Measurements from ENCODE around the gene CEMP1. TPM values are rescaled to one million over a fixed set of nuclear protein-coding genes. Genes with fewer than 3 reads are reported as not detected.

Gene CEMP1
- total RNA-seq, 1 experiment from 2014 or later, result not detected

DNA sequence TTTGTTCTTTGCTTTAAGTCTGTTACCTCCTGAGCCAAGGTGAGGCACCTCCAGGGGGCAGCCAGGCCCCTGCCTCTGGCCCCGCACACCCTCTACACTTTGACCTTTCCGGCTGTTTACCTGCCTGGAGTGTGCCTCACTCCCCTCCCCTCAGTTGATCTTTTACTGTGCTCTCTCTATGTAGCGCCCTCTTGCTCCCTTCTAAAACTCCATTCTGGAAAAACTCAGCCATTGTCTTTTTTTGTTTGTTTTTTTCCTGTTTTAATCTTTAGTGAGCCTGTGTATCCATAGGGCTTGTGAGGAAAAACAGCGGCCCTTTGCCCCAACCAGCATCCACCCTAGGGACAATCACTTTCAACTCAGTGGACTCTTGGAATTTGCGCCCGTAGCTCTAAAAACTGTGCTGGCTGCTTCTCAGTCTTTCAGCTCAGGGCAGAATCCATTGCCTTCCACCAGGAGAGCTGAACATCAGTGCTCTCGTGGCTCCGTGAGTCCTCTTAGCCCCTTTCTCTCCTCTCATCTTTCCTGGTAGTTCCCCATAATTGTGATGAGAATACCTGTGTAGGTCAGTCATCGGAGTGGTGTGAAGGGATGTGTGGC is 6.8 kb downstream of the CEMP1 start:
- Histone ChIP-seq H3K18ac (ENCODE audit: insufficient read length, low read depth, low read length) (no peak overlapping the region), H3T11ph (ENCODE audit: low read length) (no peak overlapping the region), H2BK120ac (ENCODE audit: low read depth, low read length, poor library complexity, severe bottlenecking) (no peak overlapping the region), H3K14ac (ENCODE audit: insufficient read depth, low read length) (no peak overlapping the region), H3K79me1 (ENCODE audit: insufficient read depth, low read depth, low read length, poor library complexity, severe bottlenecking) (peaks cover 2% of the 10 kb centered on the region), H3K79me2 (ENCODE audit: insufficient read depth, low read length) (no peaks in the 10 kb centered on the region), H2AK5ac (ENCODE audit: insufficient read length, low read length) (no peak overlapping the region), H3K27me3 (ENCODE audit: insufficient read depth, low read length) (no peaks in the 10 kb centered on the region), H2BK15ac (ENCODE audit: low read depth, low read length) (no peak overlapping the region), H2AFZ (ENCODE audit: low read length) (no peak overlapping the region), H3K9me3 (ENCODE audit: control insufficient read depth, low read depth, low read length) (no peaks in the 10 kb centered on the region), H3K56ac (ENCODE audit: insufficient read length, low read depth, low read length) (no peak overlapping the region), H2BK12ac (ENCODE audit: insufficient read length, low read depth, low read length) (no peak overlapping the region), H3K23me2 (ENCODE audit: insufficient read length, low read depth, low read length, poor library complexity, severe bottlenecking) (peaks cover 4% of the 10 kb centered on the region), H3K4me2 (ENCODE audit: insufficient read depth, insufficient read length, low read length) (no peak overlapping the region), H2BK20ac (ENCODE audit: low read depth, low read length, poor library complexity, severe bottlenecking) (no peak overlapping the region), H4K20me1 (ENCODE audit: control insufficient read depth, insufficient read depth, insufficient read length) (no peaks in the 10 kb centered on the region), H3K23ac (ENCODE audit: insufficient read length, low read depth, low read length) (no peak overlapping the region), H2BK5ac (ENCODE audit: insufficient read length, low read length) (no peak overlapping the region), H3K4me1 (ENCODE audit: insufficient read depth, low read length) (no peaks in the 10 kb centered on the region), H3K9ac (ENCODE audit: extremely low read depth, insufficient read length, low read length) (no peak overlapping the region), H4K91ac (ENCODE audit: insufficient read length, low read depth, low read length) (no peak overlapping the region), H4K5ac (ENCODE audit: insufficient read length, low read depth, low read length) (no peak overlapping the region), H4K8ac (replicated peaks; ENCODE audit: insufficient read length, low read depth, low read length) (no peak overlapping the region), H3K4ac (ENCODE audit: low read depth, low read length) (no peak overlapping the region), H3K27ac (ENCODE audit: insufficient read length, low read depth, low read length) (no peak overlapping the region)
- WGBS (ENCODE audit: extremely low coverage, insufficient read length, low lambda C conversion rate), result no CpG with 5 or more reads among the region's 9 CpGs
- Mint-ChIP-seq H3K27me3 (ENCODE audit: low read depth) (no peaks in the 10 kb centered on the region; the same call in 1 of the 2 replicates), H3K9me3 (no peaks in the 10 kb centered on the region), H3K4me3 (no peak overlapping the region), H3K27ac (peak overlapping the region in 2 of 3 experiments; percentile 55 to 97; a peak in 3 of 7 replicates), H3K36me3 (ENCODE audit: insufficient read depth in 1 of 3, low read depth in 3 of 3) (peaks cover 6 to 47% (median 29%) of the 10 kb centered on the region in 3 experiments; a peak in 6 of 7 replicates), H3K4me1 (peaks cover 8 to 16% of the 10 kb centered on the region in 2 experiments)
- peak; percentile 32 for DNase-seq
- TF ChIP-seq, protein P1, sequence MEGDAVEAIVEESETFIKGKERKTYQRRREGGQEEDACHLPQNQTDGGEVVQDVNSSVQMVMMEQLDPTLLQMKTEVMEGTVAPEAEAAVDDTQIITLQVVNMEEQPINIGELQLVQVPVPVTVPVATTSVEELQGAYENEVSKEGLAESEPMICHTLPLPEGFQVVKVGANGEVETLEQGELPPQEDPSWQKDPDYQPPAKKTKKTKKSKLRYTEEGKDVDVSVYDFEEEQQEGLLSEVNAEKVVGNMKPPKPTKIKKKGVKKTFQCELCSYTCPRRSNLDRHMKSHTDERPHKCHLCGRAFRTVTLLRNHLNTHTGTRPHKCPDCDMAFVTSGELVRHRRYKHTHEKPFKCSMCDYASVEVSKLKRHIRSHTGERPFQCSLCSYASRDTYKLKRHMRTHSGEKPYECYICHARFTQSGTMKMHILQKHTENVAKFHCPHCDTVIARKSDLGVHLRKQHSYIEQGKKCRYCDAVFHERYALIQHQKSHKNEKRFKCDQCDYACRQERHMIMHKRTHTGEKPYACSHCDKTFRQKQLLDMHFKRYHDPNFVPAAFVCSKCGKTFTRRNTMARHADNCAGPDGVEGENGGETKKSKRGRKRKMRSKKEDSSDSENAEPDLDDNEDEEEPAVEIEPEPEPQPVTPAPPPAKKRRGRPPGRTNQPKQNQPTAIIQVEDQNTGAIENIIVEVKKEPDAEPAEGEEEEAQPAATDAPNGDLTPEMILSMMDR (conservative IDR thresholded peaks at IDR 0.05), result peak; percentile 18; the same call in 2 of the 3 replicates
